Right cardiac atrium (tissue), 5 donors: Measurements from ENCODE around the gene ATG7. TPM values are rescaled to one million over a fixed set of nuclear protein-coding genes. Genes with fewer than 3 reads are reported as not detected.
"Not testable (repeated sequence)": the region's sequence is repeated elsewhere in the genome, so short reads cannot be mapped to it uniquely, and the experiment has no call there.

Experiments
- ATAC-seq, 2 donors: fragments of 200-7000 bp; cut with Tn5 transposase; one replicate each; pipeline versions ENCODE4 v1.8.0 to v1.9.1; 2020; ENCODE audit warnings: moderate library complexity in 2 of 2, mild to moderate bottlenecking in 1 of 2
- DNase-seq, 3 donors: peaks; one replicate each; pipeline ENCODE4 v3.0.0-alpha.2; 2020
- H3K27ac ChIP-seq: one replicate; pipeline ENCODE4 v1.5.1; 2013; ENCODE audit warnings: mild to moderate bottlenecking, low read length, control low read depth, moderate library complexity
- H3K27me3 ChIP-seq: one replicate; pipeline ENCODE4 v1.6.1; 2013; ENCODE audit not compliant: control insufficient read depth, insufficient read depth
- H3K4me1 ChIP-seq: one replicate; pipeline ENCODE4 v1.6.1; 2013; ENCODE audit warnings: low read length; ENCODE audit not compliant: control insufficient read depth, insufficient read depth
- H3K4me3 ChIP-seq: one replicate; pipeline ENCODE4 v1.5.1; 2013; ENCODE audit warnings: low read length, control low read depth
- H3K9me3 ChIP-seq: one replicate; pipeline ENCODE4 v1.6.1; 2013; ENCODE audit warnings: low read length; ENCODE audit not compliant: control insufficient read depth
- WGBS: extraction: QIAGEN DNeasy Blood & Tissue Kit; methylation state at CpG from one replicate; pipeline ENCODE4 v1.1.7; 2013; 5-methylcytosine and 5-hydroxymethylcytosine counted together
- intact Hi-C, 4 donors: fragments of 100-400 bp; cut with DNase I; formaldehyde crosslinking; loops; one replicate each; pipeline versions ENCODE4 v1.11.0 to v1.14.0; 2022 to 2023
- polyA plus RNA-seq: library from polyadenylated mRNA; stranded (reverse); fragments of 200-250 nt; gene quantifications from one replicate; pipeline ENCODE4 v1.2.3, GENCODE V29; 2013
- total RNA-seq, 4 donors: library from RNA; stranded (reverse); fragmentation: NEBNext Ultra II Directional; extraction: Animal tissue kit (Norgen Biotek cat#: 25700); gene quantifications; one replicate each; pipeline ENCODE4 v1.2.1, GENCODE V29; 2021
- donor health status: healthy with polysubstance abuse.
- donor health status: DM: no; HTN: yes; CAD: no.
- donor health status: DM: no; HTN: no; CAD: no.
- donor health status: DM: no; HTN: yes; CAD: no; lungs with severe emphysema.
- donor health status: DM: yes; HTN: yes; CAD: no.

Gene ATG7
- total and polyA plus RNA-seq, 5 donors, result 5.9 to 22.3 (median 19.6) TPM

DNA sequence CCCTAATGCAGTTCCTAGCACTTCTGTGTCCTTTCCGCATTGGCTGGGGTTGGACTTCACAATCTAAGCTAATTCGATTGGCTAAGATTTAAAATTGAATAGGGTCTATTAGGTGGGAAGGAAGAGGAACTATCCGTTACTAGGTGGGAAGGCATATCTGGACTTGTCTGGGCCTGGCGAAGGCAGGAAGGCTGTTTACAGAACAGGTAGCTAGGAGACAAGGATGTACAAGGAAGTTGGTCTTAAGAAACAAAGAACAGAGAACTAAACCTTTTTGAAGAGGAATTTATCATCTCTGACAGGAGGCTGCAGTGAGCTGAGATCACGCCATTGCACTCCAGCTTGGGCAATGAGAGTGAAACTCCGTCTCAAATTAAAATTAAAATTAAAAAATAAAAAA lies 17.3 kb upstream of the ATG7 start:
- H3K4me1 ChIP-seq, result no peaks in the 10 kb centered on the region
- no peak for ATAC-seq
- 91% methylated on average over 6 of the region's 6 CpGs for WGBS
- no peak for DNase-seq
- H3K4me3 ChIP-seq, result no peak overlapping the region
- H3K27ac ChIP-seq, result no peak overlapping the region
- no peaks in the 10 kb centered on the region for H3K27me3 ChIP-seq
- H3K9me3 ChIP-seq, result no peaks in the 10 kb centered on the region
- intact Hi-C loops, result no loop called here

DNA sequence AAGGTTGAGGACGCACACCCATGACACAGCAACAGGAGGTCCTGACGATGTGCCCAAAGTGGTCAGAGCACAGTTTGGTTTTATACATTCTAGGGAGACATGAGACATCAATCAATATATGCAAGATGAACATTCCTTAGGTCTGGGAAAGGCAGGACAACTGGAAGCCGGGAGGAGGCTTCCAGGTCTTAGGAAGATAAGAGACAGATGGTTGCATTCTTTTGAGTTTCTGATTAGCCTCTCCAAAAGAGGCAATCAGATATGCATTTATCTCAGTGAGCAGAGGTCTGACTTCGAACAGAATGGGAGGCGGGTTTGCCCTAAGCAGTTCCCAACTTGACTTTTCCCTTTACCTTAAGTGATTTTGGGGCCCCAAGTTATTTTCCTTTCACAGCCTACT lies 16.7 kb upstream of the ATG7 start:
- H3K9me3 ChIP-seq, intact Hi-C loops, DNase-seq, H3K27ac ChIP-seq, H3K4me1 ChIP-seq, H3K4me3 ChIP-seq, H3K27me3 ChIP-seq, ATAC-seq: not testable (repeated sequence)
- WGBS, result 54% methylated on average over 5 of the region's 5 CpGs

DNA sequence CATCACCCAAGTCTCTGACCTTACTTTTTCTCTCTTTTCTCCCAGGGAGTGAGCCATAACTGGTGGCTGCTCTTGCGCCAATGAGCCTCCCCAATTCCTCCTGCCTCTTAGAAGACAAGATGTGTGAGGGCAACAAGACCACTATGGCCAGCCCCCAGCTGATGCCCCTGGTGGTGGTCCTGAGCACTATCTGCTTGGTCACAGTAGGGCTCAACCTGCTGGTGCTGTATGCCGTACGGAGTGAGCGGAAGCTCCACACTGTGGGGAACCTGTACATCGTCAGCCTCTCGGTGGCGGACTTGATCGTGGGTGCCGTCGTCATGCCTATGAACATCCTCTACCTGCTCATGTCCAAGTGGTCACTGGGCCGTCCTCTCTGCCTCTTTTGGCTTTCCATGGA lies 13.2 kb upstream of the ATG7 start:
- intact Hi-C loops, result no loop called here
- H3K27me3 ChIP-seq, result no peaks in the 10 kb centered on the region
- H3K9me3 ChIP-seq, result no peaks in the 10 kb centered on the region
- DNase-seq (no peak), ATAC-seq (no peak)
- WGBS, result 96% methylated on average over 11 of the region's 11 CpGs
- no peak overlapping the region for H3K4me3 ChIP-seq
- H3K4me1 ChIP-seq, result no peaks in the 10 kb centered on the region
- H3K27ac ChIP-seq, result no peak overlapping the region

DNA sequence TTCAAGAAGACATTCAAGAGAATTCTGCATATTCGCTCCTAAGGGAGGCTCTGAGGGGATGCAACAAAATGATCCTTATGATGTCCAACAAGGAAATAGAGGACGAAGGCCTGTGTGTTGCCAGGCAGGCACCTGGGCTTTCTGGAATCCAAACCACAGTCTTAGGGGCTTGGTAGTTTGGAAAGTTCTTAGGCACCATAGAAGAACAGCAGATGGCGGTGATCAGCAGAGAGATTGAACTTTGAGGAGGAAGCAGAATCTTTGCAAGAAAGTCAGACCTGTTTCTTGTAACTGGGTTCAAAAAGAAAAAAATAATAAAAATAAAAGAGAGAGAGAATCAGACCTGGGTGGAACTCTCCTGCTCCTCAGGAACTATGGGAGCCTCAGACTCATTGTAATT lies 11.7 kb upstream of the ATG7 start:
- Histone ChIP-seq H3K27me3 (no peaks in the 10 kb centered on the region), H3K4me3 (no peak overlapping the region), H3K27ac (no peak overlapping the region), H3K9me3 (no peaks in the 10 kb centered on the region), H3K4me1 (no peaks in the 10 kb centered on the region)
- intact Hi-C loops, result no loop called here
- 87% methylated on average over 3 of the region's 3 CpGs for WGBS
- DNase-seq (no peak), ATAC-seq (no peak)

DNA sequence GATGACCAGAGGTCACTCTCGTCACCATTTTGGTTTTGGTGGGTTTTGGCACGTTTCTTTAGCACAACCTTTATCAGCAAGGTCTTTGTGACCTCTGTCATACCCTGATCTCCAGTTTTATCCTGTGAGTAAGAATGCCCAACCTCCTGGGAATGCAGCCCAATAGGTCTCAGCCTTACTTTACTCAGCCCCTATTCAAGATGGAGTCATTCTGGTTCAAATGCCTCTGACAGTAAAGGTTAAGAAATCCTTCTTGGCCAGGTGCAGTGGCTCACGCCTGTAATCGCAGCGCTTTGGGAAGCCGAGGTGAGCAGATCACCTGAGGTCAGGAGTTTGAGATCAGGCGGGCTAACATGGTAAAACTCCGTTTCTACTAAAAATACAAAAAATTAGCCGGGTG lies 3.2 kb upstream of the ATG7 start:
- DNase-seq (no peak), ATAC-seq (no peak)
- no peaks in the 10 kb centered on the region for H3K9me3 ChIP-seq
- no peak overlapping the region for H3K27ac ChIP-seq
- intact Hi-C loops, result no loop called here
- H3K4me3 ChIP-seq, result no peak overlapping the region
- no peaks in the 10 kb centered on the region for H3K27me3 ChIP-seq
- WGBS, result 85% methylated on average over 9 of the region's 9 CpGs
- H3K4me1 ChIP-seq, result peaks cover 2% of the 10 kb centered on the region

DNA sequence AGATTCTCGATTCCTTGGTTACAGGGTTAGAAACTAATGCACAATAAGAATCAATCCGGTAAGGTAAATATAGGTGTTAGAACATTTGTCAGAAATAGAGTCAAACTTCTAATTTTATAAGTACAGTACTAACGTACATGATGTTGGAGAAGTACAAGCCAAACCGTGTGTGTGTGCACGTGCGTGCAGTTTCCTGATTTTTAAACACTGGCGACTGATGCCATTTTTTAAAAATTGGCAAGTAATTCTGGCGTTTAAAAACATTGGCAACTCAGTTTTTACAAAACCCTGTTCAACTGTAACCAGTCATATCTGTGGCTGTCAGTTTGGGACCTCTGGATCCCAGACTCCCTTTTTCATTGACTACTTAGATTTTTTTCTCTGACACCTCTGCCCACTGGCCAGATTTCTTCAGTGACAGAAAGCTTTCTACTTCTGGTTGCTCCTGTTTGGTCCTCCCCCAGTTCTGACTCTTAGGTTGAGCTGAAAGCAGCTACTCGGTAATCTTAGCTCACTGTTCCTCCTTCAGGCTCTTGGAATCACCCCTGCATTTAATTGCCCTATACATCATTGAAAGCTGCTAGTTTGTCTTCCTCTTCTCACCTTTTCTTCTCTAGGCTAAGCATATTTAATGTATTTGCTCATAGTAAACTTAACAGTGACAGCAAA lies 843 bp downstream of the ATG7 start:
- ATAC-seq, result no peak
- WGBS, result 4% methylated on average over 9 of the region's 9 CpGs
- intact Hi-C loops, result no loop called here

DNA sequence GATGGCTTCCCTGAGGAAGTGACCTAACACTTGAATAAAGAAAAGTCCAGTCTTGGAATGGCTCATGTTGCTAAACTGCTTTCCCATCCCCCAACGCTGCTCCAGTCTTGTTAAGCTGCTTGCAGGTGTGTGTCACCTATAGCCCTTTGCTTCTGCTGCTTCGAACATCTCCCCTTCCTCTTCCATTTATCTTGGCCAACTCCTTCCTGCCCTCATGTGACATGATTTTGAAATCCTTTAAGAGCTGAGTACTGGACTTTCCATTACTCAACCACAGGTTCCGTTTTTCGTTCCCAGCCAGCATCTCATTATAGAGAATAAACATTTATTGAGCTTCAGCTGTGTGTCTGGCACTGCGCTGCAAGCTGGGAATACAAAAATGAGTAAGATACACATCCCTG lies 1.7 kb downstream of the ATG7 start:
- Histone ChIP-seq H3K4me3 (no peak overlapping the region), H3K4me1 (peaks cover 2% of the 10 kb centered on the region), H3K27me3 (no peaks in the 10 kb centered on the region), H3K9me3 (no peaks in the 10 kb centered on the region), H3K27ac (no peak overlapping the region)
- ATAC-seq (no peak), DNase-seq (no peak)
- intact Hi-C loops, result no loop called here
- 78% methylated on average over 5 of the region's 5 CpGs for WGBS

More for the DNA sequence above, 843 bp downstream of the ATG7 start:
- peak overlapping the region; percentile 80 for H3K4me3 ChIP-seq
- no peaks in the 10 kb centered on the region for H3K9me3 ChIP-seq
- H3K27ac ChIP-seq, result no peak overlapping the region
- no peak for DNase-seq
- H3K27me3 ChIP-seq, result no peaks in the 10 kb centered on the region
- peaks cover 2% of the 10 kb centered on the region for H3K4me1 ChIP-seq

DNA sequence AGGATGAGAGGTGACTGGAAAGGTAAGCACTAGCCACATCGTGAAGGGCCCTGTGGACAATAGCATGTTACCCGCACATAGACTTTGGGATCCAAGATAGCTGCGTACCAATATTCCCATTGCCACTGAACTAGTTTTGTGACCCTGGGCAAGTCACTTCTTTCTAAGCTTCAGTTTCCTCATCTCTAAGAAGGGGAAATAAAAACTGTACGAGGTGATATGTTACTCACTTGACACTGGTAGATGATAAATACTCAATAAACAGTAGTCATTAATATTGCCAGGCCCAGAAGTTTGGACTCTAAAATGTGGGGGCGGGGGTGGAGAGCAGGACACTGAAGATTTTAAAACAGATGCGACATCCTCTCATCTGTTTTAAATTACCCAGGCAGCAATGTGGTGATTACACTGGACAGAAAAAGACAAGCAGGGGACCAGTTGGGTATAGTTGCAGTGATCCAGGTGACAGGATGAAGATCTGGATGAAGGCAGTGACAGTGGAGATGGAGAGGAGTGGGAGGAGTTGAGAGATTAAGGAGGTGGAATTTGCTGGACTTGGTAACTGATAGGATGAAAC lies 2.5 kb downstream of the ATG7 start:
- Histone ChIP-seq H3K27ac (no peak overlapping the region), H3K9me3 (no peaks in the 10 kb centered on the region), H3K4me3 (no peak overlapping the region), H3K27me3 (no peaks in the 10 kb centered on the region), H3K4me1 (peaks cover 2% of the 10 kb centered on the region)
- ATAC-seq (no peak), DNase-seq (no peak)
- intact Hi-C loops, result no loop called here
- 84% methylated on average over 6 of the region's 6 CpGs for WGBS

DNA sequence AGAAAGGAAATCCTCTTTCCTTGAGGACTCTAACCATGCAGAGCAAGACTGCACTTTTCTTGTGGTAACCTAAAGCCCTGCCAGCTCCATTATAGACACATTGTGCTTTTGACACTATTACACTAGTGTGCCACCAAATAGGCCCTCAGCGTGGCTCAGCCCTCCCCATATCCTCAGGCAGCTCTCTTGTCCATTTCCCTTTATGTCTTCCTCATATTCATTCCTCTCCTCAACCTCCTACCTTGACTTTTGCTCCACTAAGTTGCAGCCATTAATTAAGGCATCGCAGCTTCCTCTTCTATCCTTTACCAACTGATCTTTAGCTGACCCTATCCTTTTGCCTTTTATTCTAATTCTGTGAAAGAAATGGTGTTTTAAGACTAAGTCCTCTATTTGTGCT lies 3.7 kb downstream of the ATG7 start:
- Histone ChIP-seq H3K9me3 (no peaks in the 10 kb centered on the region), H3K4me3 (no peak overlapping the region), H3K27ac (no peak overlapping the region), H3K27me3 (no peaks in the 10 kb centered on the region), H3K4me1 (peaks cover 2% of the 10 kb centered on the region)
- DNase-seq (no peak), ATAC-seq (no peak)
- intact Hi-C loops, result no loop called here
- 80% methylated on average over 2 of the region's 2 CpGs for WGBS

DNA sequence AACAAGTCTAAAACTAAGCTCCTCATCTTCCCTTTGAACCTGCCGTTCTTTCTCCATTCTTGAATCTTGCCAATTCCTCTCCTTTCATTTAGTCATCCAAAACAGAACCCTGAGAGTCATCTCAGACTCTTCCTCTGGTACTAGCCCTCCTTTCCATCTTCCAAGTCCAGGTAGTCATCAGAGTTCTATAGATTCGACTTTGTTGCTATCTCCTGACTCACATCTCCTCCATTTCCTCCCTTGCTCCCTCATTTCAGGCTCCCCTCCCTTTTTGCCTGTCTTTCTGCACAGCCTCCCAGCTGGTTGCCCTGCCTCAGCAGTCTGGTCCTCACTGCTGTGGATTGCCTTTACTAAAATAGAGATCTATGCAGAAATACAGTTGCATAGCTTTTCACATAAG lies 4.7 kb downstream of the ATG7 start:
- DNase-seq (no peak), ATAC-seq (no peak)
- Histone ChIP-seq H3K27me3 (no peaks in the 10 kb centered on the region), H3K4me3 (no peak overlapping the region), H3K4me1 (peaks cover 2% of the 10 kb centered on the region), H3K9me3 (no peaks in the 10 kb centered on the region), H3K27ac (no peak overlapping the region)
- WGBS, result 88% methylated on average over 2 of the region's 2 CpGs
- intact Hi-C loops, result no loop called here

DNA sequence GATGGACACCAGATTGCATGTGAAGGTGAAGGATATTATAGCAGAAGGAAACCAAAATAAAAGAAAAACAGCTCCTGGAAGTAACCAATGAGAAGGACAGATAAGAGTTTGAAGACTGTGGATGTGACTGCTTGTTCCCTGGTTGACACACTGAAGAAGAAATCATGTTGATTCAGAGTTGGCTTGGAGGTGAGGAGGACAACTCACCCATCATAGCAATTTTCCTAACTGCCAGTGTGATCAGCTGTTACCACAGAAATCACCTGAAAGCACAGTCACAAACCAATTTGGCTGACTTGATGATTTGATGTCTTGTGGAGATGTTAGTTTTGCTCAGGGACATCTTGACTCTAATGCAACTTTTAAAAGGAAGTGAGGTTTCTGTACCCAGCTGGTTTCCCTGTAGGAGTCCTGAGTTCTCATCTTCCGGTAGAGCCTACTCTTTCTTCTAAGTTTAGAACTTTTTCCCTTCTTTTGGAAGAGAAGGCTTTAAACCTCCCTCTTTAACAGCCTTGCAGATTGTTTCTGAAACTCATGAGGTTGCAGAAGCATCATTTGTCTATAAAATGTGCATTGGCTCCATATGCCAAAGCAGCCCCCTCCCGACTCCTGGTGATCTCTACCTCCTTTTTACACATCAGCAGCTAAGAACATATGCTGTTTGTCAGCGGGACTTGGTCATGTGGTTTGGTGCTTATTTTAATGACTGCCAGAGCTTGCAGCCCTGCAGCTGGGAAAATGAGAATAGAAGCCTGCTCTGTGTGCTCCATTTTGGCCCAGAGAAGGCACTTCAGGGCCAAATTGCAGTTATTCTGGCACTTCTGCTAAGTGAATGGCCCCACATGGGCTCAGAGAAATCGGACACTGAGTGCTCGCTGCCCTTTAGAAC lies 10.3 kb downstream of the ATG7 start:
- Histone ChIP-seq H3K4me3 (no peak overlapping the region), H3K9me3 (no peaks in the 10 kb centered on the region), H3K27ac (peak overlapping the region; percentile 50), H3K4me1 (peaks cover 8% of the 10 kb centered on the region), H3K27me3 (no peaks in the 10 kb centered on the region)
- ATAC-seq (peak; percentile 84 to 94), DNase-seq (peak; percentile 46 to 79 (median 65))
- intact Hi-C loops, result no loop called here
- WGBS, result 46% methylated on average over 5 of the region's 5 CpGs
